ENCODE data around the gene ZBTB2.

GRCh38 chr6:151436802-151437201 is 45.4 kb upstream of the ZBTB2 start:
- TF ChIP-seq CTCF (IDR thresholded peaks at IDR 0.05; ENCODE audit: extremely low read depth in 1 of 2, insufficient read depth in 1 of 2, low read depth in 1 of 2, low read length in 2 of 2): no peak
- TF ChIP-seq POLR2A (IDR thresholded peaks at IDR 0.05; ENCODE audit: low read depth, low read length): no peak
- TF ChIP-seq, protein P1, sequence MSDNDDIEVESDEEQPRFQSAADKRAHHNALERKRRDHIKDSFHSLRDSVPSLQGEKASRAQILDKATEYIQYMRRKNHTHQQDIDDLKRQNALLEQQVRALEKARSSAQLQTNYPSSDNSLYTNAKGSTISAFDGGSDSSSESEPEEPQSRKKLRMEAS (IDR thresholded peaks at IDR 0.05; ENCODE audit: insufficient read depth, insufficient read length): no peak
- TF ChIP-seq POLR2AphosphoS5 (IDR thresholded peaks at IDR 0.05; ENCODE audit: insufficient read depth, low read depth, low read length): no peak
- TF ChIP-seq EZH2 (IDR thresholded peaks at IDR 0.05; ENCODE audit: borderline replicate concordance, low read depth, low read length, severe bottlenecking): no peak
- TF ChIP-seq JUN (IDR thresholded peaks at IDR 0.05; ENCODE audit: borderline replicate concordance, insufficient read depth, insufficient read length, low read depth): no peak
